H7 (cell line): ENCODE measurements around the gene PRKAG2. TPM values are rescaled to one million over a fixed set of nuclear protein-coding genes. Genes with fewer than 3 reads are reported as not detected.

Experiments used
- DNase-seq: peaks from one replicate; pipeline ENCODE4 v3.0.0; 2012
- H3K27me3 ChIP-seq: 2 replicates; pipeline ENCODE4 v1.6.0; 2011; ENCODE audit warnings: mild to moderate bottlenecking, low read length; ENCODE audit not compliant: control insufficient read depth, insufficient read depth
- H3K36me3 ChIP-seq: replicated peaks from 2 replicates; pipeline ENCODE4 v1.5.1; 2011; ENCODE audit warnings: low read length; ENCODE audit not compliant: control insufficient read depth, insufficient read depth
- H3K4me3 ChIP-seq: 2 replicates; pipeline ENCODE4 v1.5.1; 2011; ENCODE audit warnings: low read depth, mild to moderate bottlenecking, control low read depth, low read length, moderate library complexity; ENCODE audit not compliant: insufficient read depth
- total RNA-seq: library from RNA; depleted of rRNA; stranded (reverse); fragments of >200 nt; shearing (Covaris generic); gene quantifications from 2 replicates; pipeline ENCODE4 v1.2.3, GENCODE V29; 2014

The PRKAG2 gene
- total RNA-seq, 1 experiment from 2014 or later = 6.0 TPM

GRCh38 chr7:151768805-151769187 is 108.1 kb downstream of the PRKAG2 start:
- DNase-seq = no peak
- Histone ChIP-seq H3K4me3 (no peak overlapping the region), H3K27me3 (no peaks in the 10 kb centered on the region; the same call in 1 of the 2 replicates), H3K36me3 (no peaks in the 10 kb centered on the region)

GRCh38 chr7:151767557-151767956 is 109.4 kb downstream of the PRKAG2 start:
- DNase-seq = no peak
- Histone ChIP-seq H3K27me3 (no peaks in the 10 kb centered on the region; the same call in 1 of the 2 replicates), H3K36me3 (no peaks in the 10 kb centered on the region), H3K4me3 (no peak overlapping the region)

GRCh38 chr7:151764056-151764920 is 112.6 kb downstream of the PRKAG2 start:
- Histone ChIP-seq H3K36me3 (no peaks in the 10 kb centered on the region), H3K4me3 (no peak overlapping the region), H3K27me3 (no peaks in the 10 kb centered on the region)
- DNase-seq = no peak

- no peak for DNase-seq
- H3K4me3 ChIP-seq = no peak overlapping the region
- no peaks in the 10 kb centered on the region for H3K27me3 ChIP-seq
- H3K36me3 ChIP-seq = no peaks in the 10 kb centered on the region
These were observed 113.4 kb downstream of the PRKAG2 start for GRCh38 chr7:151763420-151763984.

- Histone ChIP-seq H3K36me3 (no peaks in the 10 kb centered on the region), H3K27me3 (no peaks in the 10 kb centered on the region), H3K4me3 (no peak overlapping the region)
- no peak for DNase-seq
These were observed 114.2 kb downstream of the PRKAG2 start for GRCh38 chr7:151762583-151763245.

GRCh38 chr7:151761957-151762356 is 115.0 kb downstream of the PRKAG2 start:
- no peaks in the 10 kb centered on the region for H3K36me3 ChIP-seq
- H3K4me3 ChIP-seq = no peak overlapping the region
- no peaks in the 10 kb centered on the region for H3K27me3 ChIP-seq
- no peak for DNase-seq

- no peaks in the 10 kb centered on the region for H3K36me3 ChIP-seq
- DNase-seq = no peak
These were observed 115.7 kb downstream of the PRKAG2 start for GRCh38 chr7:151761231-151761630.

GRCh38 chr7:151759591-151760042 is 117.3 kb downstream of the PRKAG2 start:
- Histone ChIP-seq H3K27me3 (no peaks in the 10 kb centered on the region), H3K36me3 (no peaks in the 10 kb centered on the region), H3K4me3 (no peak overlapping the region)
- DNase-seq = peak; percentile 91

More at GRCh38 chr7:151761231-151761630, 115.7 kb downstream of the PRKAG2 start:
- Histone ChIP-seq H3K27me3 (no peaks in the 10 kb centered on the region), H3K4me3 (no peak overlapping the region)

- no peaks in the 10 kb centered on the region for H3K36me3 ChIP-seq
- no peaks in the 10 kb centered on the region for H3K27me3 ChIP-seq
- no peak for DNase-seq
- H3K4me3 ChIP-seq = no peak overlapping the region
These were observed 118.0 kb downstream of the PRKAG2 start for GRCh38 chr7:151758622-151759540.

GRCh38 chr7:151757274-151757673 is 119.6 kb downstream of the PRKAG2 start:
- no peaks in the 10 kb centered on the region for H3K27me3 ChIP-seq
- H3K36me3 ChIP-seq = no peaks in the 10 kb centered on the region
- H3K4me3 ChIP-seq = no peak overlapping the region
- no peak for DNase-seq

GRCh38 chr7:151756866-151757265 is 120.0 kb downstream of the PRKAG2 start:
- DNase-seq = no peak
- no peaks in the 10 kb centered on the region for H3K27me3 ChIP-seq
- no peaks in the 10 kb centered on the region for H3K36me3 ChIP-seq
- H3K4me3 ChIP-seq = no peak overlapping the region

GRCh38 chr7:151756076-151756731 is 120.7 kb downstream of the PRKAG2 start:
- H3K27me3 ChIP-seq = no peaks in the 10 kb centered on the region
- no peaks in the 10 kb centered on the region for H3K36me3 ChIP-seq
- no peak for DNase-seq

GRCh38 chr7:151755131-151755801 is 121.6 kb downstream of the PRKAG2 start:
- Histone ChIP-seq H3K4me3 (no peak overlapping the region), H3K36me3 (no peaks in the 10 kb centered on the region)
- DNase-seq = no peak

More at GRCh38 chr7:151756076-151756731, 120.7 kb downstream of the PRKAG2 start:
- H3K4me3 ChIP-seq = no peak overlapping the region

More at GRCh38 chr7:151755131-151755801, 121.6 kb downstream of the PRKAG2 start:
- no peaks in the 10 kb centered on the region for H3K27me3 ChIP-seq
